Trophoblast cell (in vitro differentiated cells and primary cell): Measurements from ENCODE around the gene KISS1.

Experiments
- DNase-seq, 2 donors: peaks; one replicate each; pipeline ENCODE4 v3.0.0-alpha.2; 2016
- H2AFZ ChIP-seq: 2 replicates; pipeline ENCODE4 v1.6.1; 2013; ENCODE audit warnings: low read length, moderate library complexity, mild to moderate bottlenecking; ENCODE audit not compliant: insufficient read depth, poor library complexity
- H2AK5ac ChIP-seq: 2 replicates; pipeline ENCODE4 v1.6.1; 2013; ENCODE audit warnings: mild to moderate bottlenecking, low read length
- H2BK120ac ChIP-seq: 2 replicates; pipeline ENCODE4 v1.6.1; 2013; ENCODE audit warnings: low read length, mild to moderate bottlenecking, moderate library complexity; ENCODE audit not compliant: insufficient read depth, poor library complexity
- H2BK12ac ChIP-seq: 2 replicates; pipeline ENCODE4 v1.6.1; 2013; ENCODE audit warnings: mild to moderate bottlenecking, low read length, moderate library complexity
- H2BK5ac ChIP-seq: 2 replicates; pipeline ENCODE4 v1.6.1; 2013; ENCODE audit warnings: low read length, low read depth, moderate library complexity, mild to moderate bottlenecking; ENCODE audit not compliant: poor library complexity
- H3K14ac ChIP-seq: 2 replicates; pipeline ENCODE4 v1.6.1; 2013; ENCODE audit warnings: mild to moderate bottlenecking, low read length
- H3K18ac ChIP-seq: 2 replicates; pipeline ENCODE4 v1.6.1; 2013; ENCODE audit warnings: mild to moderate bottlenecking, low read length
- H3K23ac ChIP-seq: 2 replicates; pipeline ENCODE4 v1.6.1; 2013; ENCODE audit warnings: low read length
- H3K27ac ChIP-seq: 2 replicates; pipeline ENCODE4 v1.5.1; 2013; ENCODE audit warnings: low read depth, mild to moderate bottlenecking, inconsistent platforms, low read length, moderate library complexity
- H3K27me3 ChIP-seq: 2 replicates; pipeline ENCODE4 v1.6.1; 2013; ENCODE audit warnings: inconsistent platforms, mild to moderate bottlenecking, low read length, moderate library complexity; ENCODE audit not compliant: insufficient read depth
- H3K36me3 ChIP-seq, 2 experiments: 1 replicate in 1 of 2; 2 replicates in 1 of 2; pipeline ENCODE4 v1.6.1; 2013; ENCODE audit warnings: low read length in 2 of 2, mild to moderate bottlenecking in 2 of 2, moderate library complexity in 1 of 2; ENCODE audit not compliant: insufficient read depth in 2 of 2, control insufficient read depth in 1 of 2
- H3K4ac ChIP-seq: 2 replicates; pipeline ENCODE4 v1.6.1; 2013; ENCODE audit warnings: low read depth, mild to moderate bottlenecking, low read length, moderate library complexity
- H3K4me1 ChIP-seq, 2 experiments: 1 replicate in 1 of 2; 2 replicates in 1 of 2; pipeline ENCODE4 v1.6.1; 2013; ENCODE audit warnings: low read length in 2 of 2, mild to moderate bottlenecking in 2 of 2, moderate library complexity in 1 of 2; ENCODE audit not compliant: insufficient read depth in 2 of 2, control insufficient read depth in 1 of 2
- H3K4me2 ChIP-seq: 2 replicates; pipeline ENCODE4 v1.6.1; 2013; ENCODE audit warnings: inconsistent platforms, mild to moderate bottlenecking, low read length, moderate library complexity
- H3K4me3 ChIP-seq: 2 replicates; pipeline ENCODE4 v1.5.1; 2013; ENCODE audit warnings: mild to moderate bottlenecking, low read depth, low read length, inconsistent platforms
- H3K79me1 ChIP-seq: one replicate; pipeline ENCODE4 v1.6.1; 2013; ENCODE audit warnings: low read length
- H3K79me2 ChIP-seq: 2 replicates; pipeline ENCODE4 v1.6.1; 2013; ENCODE audit warnings: low read length, mild to moderate bottlenecking; ENCODE audit not compliant: control insufficient read depth, insufficient read depth, poor library complexity
- H3K9ac ChIP-seq: 2 replicates; pipeline ENCODE4 v1.6.1; 2013; ENCODE audit warnings: mild to moderate bottlenecking, low read length
- H3K9me3 ChIP-seq: 2 replicates; pipeline ENCODE4 v1.6.1; 2013; ENCODE audit warnings: low read depth, mild to moderate bottlenecking, control low read depth, inconsistent platforms, low read length; ENCODE audit not compliant: insufficient read depth
- H4K12ac ChIP-seq: 2 replicates; pipeline ENCODE4 v1.6.1; 2013; ENCODE audit warnings: low read depth, mild to moderate bottlenecking, low read length, moderate library complexity
- H4K8ac ChIP-seq: 2 replicates; pipeline ENCODE4 v1.6.1; 2013; ENCODE audit warnings: low read depth, mild to moderate bottlenecking, low read length, moderate library complexity
- H4K91ac ChIP-seq: one replicate; pipeline ENCODE4 v1.6.1; 2013; ENCODE audit warnings: low read depth, mild to moderate bottlenecking, low read length, moderate library complexity
- WGBS: extraction: QIAGEN DNeasy Blood & Tissue Kit; methylation state at CpG from one replicate; pipeline ENCODE4 v1.1.7; 2013; ENCODE audit warnings: missing lambda C conversion rate; ENCODE audit not compliant: insufficient read length, insufficient coverage; ENCODE audit errors: extremely low coverage; 5-methylcytosine and 5-hydroxymethylcytosine counted together

Gene KISS1

DNA sequence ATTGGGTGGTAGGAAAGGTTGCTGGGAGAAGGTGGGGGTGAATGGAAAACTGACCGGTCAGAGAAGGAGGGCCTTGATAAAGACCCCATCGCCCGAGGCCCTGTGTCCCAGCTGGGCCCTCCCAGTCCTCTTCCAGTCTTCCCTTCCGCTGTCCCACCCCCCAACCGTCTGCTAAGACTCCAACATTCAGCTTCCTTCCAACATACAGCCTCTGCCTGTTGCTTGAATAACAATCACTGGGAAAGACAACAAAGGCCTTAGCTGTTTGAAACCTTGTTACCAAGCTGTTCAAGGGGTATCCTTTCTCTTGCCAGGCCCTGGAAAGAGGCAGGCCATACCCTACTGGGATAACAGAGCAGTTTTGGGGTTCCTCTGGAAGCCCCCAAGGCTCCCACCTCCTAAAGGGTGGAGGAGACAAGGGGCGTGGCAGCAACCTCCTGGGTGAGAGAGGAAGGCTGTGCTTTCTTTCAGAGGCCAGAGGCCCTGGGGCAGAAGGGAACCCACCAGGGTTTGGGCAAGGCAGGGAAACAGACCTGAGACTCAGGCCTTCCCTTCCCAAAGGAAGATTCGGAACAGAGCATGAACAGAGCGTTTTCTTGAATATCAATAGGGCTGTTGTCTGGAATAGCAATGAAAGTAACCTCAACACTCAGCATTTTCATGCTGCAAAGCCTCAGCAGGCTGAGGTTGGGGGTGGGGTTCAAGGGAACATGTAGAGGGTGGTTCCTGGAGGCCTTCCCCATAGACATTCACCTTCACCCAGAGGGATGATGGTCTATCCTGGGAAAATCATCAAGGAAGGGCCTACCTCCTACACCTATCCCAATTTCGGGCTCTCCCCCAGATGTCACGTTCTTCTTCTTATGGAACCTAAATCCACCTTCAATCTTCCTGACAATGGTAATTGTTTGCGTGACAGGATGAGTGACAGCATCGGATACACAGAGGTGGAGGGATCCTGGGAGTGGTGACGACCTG, 48.6 kb downstream of the KISS1 start:
- Histone ChIP-seq H3K79me2 (peaks cover 3% of the 10 kb centered on the region), H3K4me1 (peaks cover 4 to 8% of the 10 kb centered on the region in 2 experiments), H3K9me3 (peaks cover 5% of the 10 kb centered on the region), H3K18ac (no peak overlapping the region), H3K14ac (no peak overlapping the region), H3K27me3 (no peaks in the 10 kb centered on the region), H2AFZ (no peak overlapping the region), H2AK5ac (no peak overlapping the region), H3K36me3 (no peaks in the 10 kb centered on the region), H2BK120ac (no peak overlapping the region), H3K27ac (no peak overlapping the region), H2BK5ac (no peak overlapping the region), H4K8ac (no peak overlapping the region), H3K4ac (no peak overlapping the region), H3K4me2 (no peak overlapping the region), H3K9ac (no peak overlapping the region), H3K79me1 (peaks cover 8% of the 10 kb centered on the region), H3K4me3 (no peak overlapping the region), H4K12ac (no peak overlapping the region), H3K23ac (no peak overlapping the region), H2BK12ac (no peak overlapping the region), H4K91ac (no peak overlapping the region)
- no CpG with 5 or more reads among the region's 13 CpGs for WGBS
- DNase-seq: no peak

DNA sequence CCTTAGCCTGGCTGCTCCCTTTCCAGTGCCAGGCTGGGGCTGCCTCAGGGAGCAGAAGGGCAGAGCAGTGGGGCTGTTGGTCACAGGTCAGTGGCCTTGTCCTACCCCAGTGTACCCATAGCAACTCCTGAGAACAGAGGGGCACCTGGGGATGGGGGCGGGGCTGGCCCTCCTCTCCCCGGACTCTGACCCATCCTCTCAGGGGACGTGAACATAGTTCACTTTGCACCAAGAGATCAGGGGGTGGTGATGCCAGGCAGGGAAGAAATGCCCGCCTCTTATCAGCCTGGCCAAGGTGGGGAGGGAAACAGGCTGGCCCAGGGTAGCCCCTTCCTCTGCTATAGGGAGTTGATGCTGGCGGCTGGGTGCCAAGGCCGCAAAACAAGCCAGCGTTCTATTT, 49.3 kb downstream of the KISS1 start:
- no peak overlapping the region for H3K14ac ChIP-seq
- no peak for DNase-seq
- H3K4me2 ChIP-seq: no peak overlapping the region
- no peak overlapping the region for H3K4ac ChIP-seq
- no peak overlapping the region for H2AFZ ChIP-seq
- no peak overlapping the region for H2BK120ac ChIP-seq
- H4K12ac ChIP-seq: no peak overlapping the region
- no peak overlapping the region for H3K27ac ChIP-seq
- H2BK12ac ChIP-seq: no peak overlapping the region
- no peak overlapping the region for H3K4me3 ChIP-seq
- no peak overlapping the region for H3K23ac ChIP-seq
- H3K27me3 ChIP-seq: no peaks in the 10 kb centered on the region
- peaks cover 2% of the 10 kb centered on the region for H3K9me3 ChIP-seq
- H2AK5ac ChIP-seq: no peak overlapping the region
- H3K79me2 ChIP-seq: peaks cover 2% of the 10 kb centered on the region
- no peaks in the 10 kb centered on the region for H3K36me3 ChIP-seq
- peaks cover 0 to 3% of the 10 kb centered on the region in 2 experiments for H3K4me1 ChIP-seq
- H4K8ac ChIP-seq: no peak overlapping the region
- H2BK5ac ChIP-seq: no peak overlapping the region
- peaks cover 4% of the 10 kb centered on the region for H3K79me1 ChIP-seq
- whole genome bisulfite sequencing: no CpG with 5 or more reads among the region's 7 CpGs
- H3K9ac ChIP-seq: no peak overlapping the region
- H3K18ac ChIP-seq: no peak overlapping the region
- H4K91ac ChIP-seq: no peak overlapping the region

DNA sequence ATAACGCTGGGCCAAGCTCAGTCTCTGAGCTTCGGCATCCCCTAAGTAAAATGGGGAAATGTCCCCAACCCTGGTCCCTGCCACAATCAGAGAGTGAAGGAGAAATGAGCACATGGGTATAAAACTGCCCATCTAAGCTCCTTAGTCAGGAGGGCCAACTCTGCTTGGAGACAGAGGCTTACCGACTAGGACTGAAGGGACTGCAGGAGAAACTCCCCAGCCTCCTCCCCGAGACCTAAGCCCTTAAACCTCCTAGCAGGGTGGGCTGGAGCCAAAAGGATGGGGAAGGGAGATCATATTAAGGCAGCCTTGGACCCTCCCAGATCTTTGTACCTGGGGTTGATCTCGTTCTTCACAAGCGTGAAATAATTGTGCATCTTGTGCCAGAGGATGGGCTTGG, 50.0 kb downstream of the KISS1 start:
- Histone ChIP-seq H3K14ac (no peak overlapping the region), H2BK120ac (no peak overlapping the region), H3K4me2 (no peak overlapping the region), H3K79me2 (no peaks in the 10 kb centered on the region), H3K79me1 (no peaks in the 10 kb centered on the region), H3K36me3 (no peaks in the 10 kb centered on the region), H4K8ac (no peak overlapping the region), H3K27me3 (no peaks in the 10 kb centered on the region), H2AFZ (no peak overlapping the region), H3K23ac (no peak overlapping the region), H4K12ac (no peak overlapping the region), H3K4me1 (peaks cover 0 to under 1% of the 10 kb centered on the region in 2 experiments), H3K4me3 (no peak overlapping the region), H3K9ac (no peak overlapping the region), H3K4ac (no peak overlapping the region), H3K27ac (no peak overlapping the region), H2AK5ac (no peak overlapping the region), H3K18ac (no peak overlapping the region), H2BK5ac (no peak overlapping the region), H4K91ac (no peak overlapping the region), H3K9me3 (no peaks in the 10 kb centered on the region), H2BK12ac (no peak overlapping the region)
- DNase-seq: no peak
- no CpG with 5 or more reads among the region's 6 CpGs for WGBS

DNA sequence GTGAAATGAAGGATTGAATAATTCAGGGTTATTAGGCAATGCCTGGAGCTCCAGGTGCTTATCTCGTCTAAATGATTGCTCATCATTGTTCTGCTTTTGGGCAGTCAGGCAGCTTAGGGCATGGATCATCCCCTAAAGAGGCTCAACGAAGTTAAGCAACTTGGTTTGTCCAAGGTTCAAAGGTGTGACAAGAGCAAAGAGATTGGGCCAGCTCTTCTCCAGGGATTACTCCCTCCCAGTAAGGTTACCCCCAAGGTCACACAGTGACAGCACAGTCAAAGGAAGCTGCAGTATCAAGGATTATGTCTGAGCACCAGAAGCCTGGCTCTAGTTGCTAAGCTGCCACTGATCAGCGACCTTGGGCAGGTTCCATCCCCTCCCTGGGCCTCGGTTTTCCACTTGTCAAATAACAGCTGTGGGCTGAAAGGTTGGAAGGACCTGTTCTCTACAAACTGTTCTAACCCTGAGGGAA, 51.2 kb downstream of the KISS1 start:
- no peak overlapping the region for H2BK5ac ChIP-seq
- DNase-seq: no peak
- H2BK12ac ChIP-seq: no peak overlapping the region
- no peaks in the 10 kb centered on the region for H3K36me3 ChIP-seq
- H3K4me1 ChIP-seq: no peaks in the 10 kb centered on the region
- H4K8ac ChIP-seq: no peak overlapping the region
- no peak overlapping the region for H3K27ac ChIP-seq
- WGBS: no CpG with 5 or more reads among the region's 4 CpGs
- H2AK5ac ChIP-seq: no peak overlapping the region
- H3K9ac ChIP-seq: no peak overlapping the region
- H3K9me3 ChIP-seq: no peaks in the 10 kb centered on the region
- no peak overlapping the region for H3K4me2 ChIP-seq
- no peak overlapping the region for H3K4me3 ChIP-seq
- no peak overlapping the region for H3K4ac ChIP-seq
- H3K23ac ChIP-seq: no peak overlapping the region
- no peak overlapping the region for H4K91ac ChIP-seq
- no peaks in the 10 kb centered on the region for H3K79me1 ChIP-seq
- H3K27me3 ChIP-seq: no peaks in the 10 kb centered on the region
- no peak overlapping the region for H2BK120ac ChIP-seq
- H2AFZ ChIP-seq: no peak overlapping the region
- no peak overlapping the region for H4K12ac ChIP-seq
- no peak overlapping the region for H3K14ac ChIP-seq
- no peaks in the 10 kb centered on the region for H3K79me2 ChIP-seq
- no peak overlapping the region for H3K18ac ChIP-seq
